K562 (cell line): Measurements from ENCODE around the gene CD44. TPM values are rescaled to one million over a fixed set of nuclear protein-coding genes. Genes with fewer than 3 reads are reported as not detected.

ENCODE experiments used
- ATAC-seq: fragments of 200-7000 bp; cut with Tn5 transposase; 3 replicates; pipeline ENCODE4 v1.9.1; 2020; ENCODE audit warnings: moderate library complexity
- BruUV-seq: library from RNA; stranded (reverse); fragments of 400-500 nt; replicated peaks from 2 replicates; lab custom pipeline; 2021; lab: Mats Ljungman, UMichigan
- CTCF ChIA-PET: fragments of 300-600 bp; formaldehyde crosslinking; extraction: SDS; loops from one replicate; lab custom pipeline; 2021; ENCODE audit warnings: low intra/inter-chr PET ratio; lab: Yijun Ruan, JAX
- POLR2A ChIA-PET: fragments of 300-600, 350-650 bp; sonication (Branson Sonifier 250); formaldehyde crosslinking; extraction: SDS; loops from one replicate; lab custom pipeline; 2021; ENCODE audit warnings: antibody characterized with exemption, inconsistent platforms; lab: Yijun Ruan, JAX
- DNase-seq, 4 experiments: peaks; one replicate each; pipeline versions ENCODE4 v3.0.0 to v3.0.0-alpha.2; 2011 to 2018; ENCODE audit warnings: low spot score in 3 of 4, mixed read lengths in 3 of 4; ENCODE audit errors: extremely low read depth in 1 of 4
- FAIRE-seq: peaks from 2 replicates; lab custom pipeline; 2011; peaks lifted over from hg19 to GRCh38; lab: Jason Lieb, UNC
- H2AFZ ChIP-seq: 2 replicates; pipeline ENCODE4 v1.6.0; 2011; ENCODE audit warnings: low read depth, low read length, control low read depth, inconsistent platforms
- H3K27ac ChIP-seq: fragments of 200-600 bp; 3 replicates; pipeline ENCODE4 v1.8.0; 2011; ENCODE audit warnings: low read depth, mild to moderate bottlenecking, control low read depth, inconsistent platforms, low read length, moderate library complexity, mixed read lengths; ENCODE audit errors: extremely low read depth
- H3K27me3 ChIP-seq, 2 experiments: fragments of 300-600 bp in 1 of 2; 2 replicates in 1 of 2; 3 replicates in 1 of 2; pipeline versions ENCODE4 v1.6.0 to v1.8.0; 2011; ENCODE audit warnings: inconsistent platforms in 2 of 2, low read length in 2 of 2, mild to moderate bottlenecking in 1 of 2, mixed read lengths in 1 of 2, moderate library complexity in 1 of 2; ENCODE audit not compliant: control insufficient read depth in 2 of 2, insufficient read depth in 2 of 2
- H3K36me3 ChIP-seq: fragments of 300-600 bp; 3 replicates; pipeline ENCODE4 v1.8.0; 2011; ENCODE audit warnings: mild to moderate bottlenecking, low read length, inconsistent platforms; ENCODE audit not compliant: control insufficient read depth, insufficient read depth
- H3K4me1 ChIP-seq, 2 experiments: fragments of 200-600 bp in 1 of 2; replicated peaks in 1 of 2; 2 replicates in 1 of 2; 3 replicates in 1 of 2; pipeline versions ENCODE4 v1.5.1 to v1.8.0; 2011; ENCODE audit warnings: inconsistent platforms in 2 of 2, low read length in 2 of 2, mild to moderate bottlenecking in 1 of 2, mixed read lengths in 1 of 2, moderate library complexity in 1 of 2; ENCODE audit not compliant: control insufficient read depth in 2 of 2, insufficient read depth in 2 of 2
- H3K4me2 ChIP-seq: 2 replicates; pipeline ENCODE4 v1.6.1; 2011; ENCODE audit warnings: low read length, control low read depth, inconsistent platforms, mixed read lengths; ENCODE audit not compliant: insufficient read depth
- H3K4me3 ChIP-seq: fragments of 200-600 bp; sonication (generic), shearing (Covaris generic); 2 replicates; pipeline ENCODE4 v1.5.1; 2016; ENCODE audit warnings: control low read depth, inconsistent platforms
- H3K79me2 ChIP-seq: fragments of 200-600 bp; 3 replicates; pipeline ENCODE4 v1.8.0; 2011; ENCODE audit warnings: low read length, inconsistent platforms; ENCODE audit not compliant: control insufficient read depth, insufficient read depth
- H3K9ac ChIP-seq, 2 experiments: 2 replicates each; pipeline versions ENCODE4 v1.6.0 to v1.6.1; 2011; ENCODE audit warnings: low read depth in 2 of 2, low read length in 2 of 2, control low read depth in 1 of 2, inconsistent platforms in 1 of 2, mild to moderate bottlenecking in 1 of 2, mixed read lengths in 1 of 2; ENCODE audit not compliant: insufficient read depth in 1 of 2
- H3K9me1 ChIP-seq: one replicate; pipeline ENCODE4 v1.6.0; 2011; ENCODE audit warnings: inconsistent platforms, mild to moderate bottlenecking, low read length, moderate library complexity; ENCODE audit not compliant: control insufficient read depth, insufficient read depth
- H3K9me3 ChIP-seq: replicated peaks from 2 replicates; pipeline ENCODE4 v1.5.1; 2011; ENCODE audit warnings: low read depth, low read length, inconsistent platforms; ENCODE audit not compliant: control insufficient read depth, insufficient read depth
- H4K20me1 ChIP-seq: replicated peaks from 2 replicates; pipeline ENCODE4 v1.6.1; 2011; ENCODE audit warnings: low read length, inconsistent platforms, mixed read lengths; ENCODE audit not compliant: control insufficient read depth, insufficient read depth
- CAMTA2 ChIP-seq: fragments of 250-450 bp; sonication (Bioruptor Pico); conservative IDR thresholded peaks from 2 replicates; pipeline ENCODE4 v1.5.1; 2022
- CREBBP ChIP-seq: IDR thresholded peaks from one replicate; pipeline ENCODE4 v1.6.1; 2012; ENCODE audit warnings: low read depth, mild to moderate bottlenecking, control low read depth, inconsistent platforms, low read length
- FOSL1 ChIP-seq: fragments of 200-800 bp; sonication (Bioruptor generic); conservative IDR thresholded peaks from 2 replicates; pipeline ENCODE4 v1.6.1; 2016; ENCODE audit warnings: missing genetic modification characterization, missing compliant biosample characterization
- KAT7 ChIP-seq: sonication (generic); formaldehyde crosslinking; IDR thresholded peaks from 2 replicates; pipeline ENCODE4 v1.8.0; 2022; ENCODE audit warnings: missing genetic modification reagents, mild to moderate bottlenecking, borderline replicate concordance
- NCOR1 ChIP-seq: fragments of 450-650 bp; IDR thresholded peaks from 2 replicates; pipeline ENCODE4 v1.6.1; 2016; ENCODE audit warnings: mild to moderate bottlenecking, moderate library complexity
- NRF1 ChIP-seq, 2 experiments: fragments of 450-650 bp; IDR thresholded peaks in 1 of 2; conservative IDR thresholded peaks in 1 of 2; 2 replicates each; pipeline ENCODE4 v1.6.1; 2014; ENCODE audit warnings: mild to moderate bottlenecking in 2 of 2
- POLR3G ChIP-seq: IDR thresholded peaks from 2 replicates; pipeline ENCODE4 v1.6.1; 2011; ENCODE audit not compliant: insufficient read length, insufficient replicate concordance; ENCODE audit errors: extremely low read depth
- TFAP4 ChIP-seq: sonication (generic); formaldehyde crosslinking; IDR thresholded peaks from 2 replicates; pipeline ENCODE4 v1.8.0; 2022; ENCODE audit warnings: missing genetic modification reagents, mild to moderate bottlenecking, moderate library complexity, borderline replicate concordance
- YBX1 ChIP-seq: fragments of 450-650 bp; IDR thresholded peaks from 2 replicates; pipeline ENCODE4 v1.7.1; 2016; ENCODE audit warnings: mild to moderate bottlenecking
- ZNF324 ChIP-seq: fragments of 250-450 bp; sonication (Bioruptor Pico); IDR thresholded peaks from 2 replicates; pipeline ENCODE4 v1.4.0; 2020; ENCODE audit warnings: mild to moderate bottlenecking
- WGBS: fragments of 100-300 bp; shearing (Covaris generic); methylation state at CpG from one replicate; pipeline ENCODE4 v1.1.6; 2016; ENCODE audit warnings: low coverage, mixed read lengths; ENCODE audit not compliant: insufficient coverage; ENCODE audit errors: missing lambda C conversion rate; 5-methylcytosine and 5-hydroxymethylcytosine counted together
- in situ Hi-C: fragments of 300-500 bp; cut with MboI; formaldehyde crosslinking; loops from 4 replicates; pipeline ENCODE4 v1.15.0; 2018; ENCODE audit warnings: inconsistent platforms, mixed read lengths
- intact Hi-C: fragments of 100-400 bp; cut with micrococcal nuclease; formaldehyde crosslinking; loops from 2 replicates; pipeline ENCODE4 v1.14.2; 2022
- polyA plus RNA-seq, 8 experiments: library from polyadenylated mRNA; depleted of rRNA in 4 of 8; stranded (reverse) in 5 of 8; unstranded in 3 of 8; fragments of >200 nt; fragmentation: Nextera tagmentation in 2 of 8; fragmentation: Illumina TruSeq in 1 of 8; extraction: Ambion mirVana in 2 of 8; extraction: Trizol in 1 of 8; gene quantifications; 2 replicates each; pipeline versions ENCODE4 v1.2.1 to v1.2.3, GENCODE V29; 2011 to 2014; ENCODE audit warnings: inconsistent platforms in 1 of 8, missing spikeins in 1 of 8
- total RNA-seq, 7 experiments: library from RNA; depleted of rRNA in 6 of 7; stranded (reverse); fragments of >200 nt in 6 of 7; fragmentation: Illumina TruSeq in 2 of 7; extraction: Trizol in 2 of 7; gene quantifications; 2 replicates each; pipeline versions ENCODE4 v1.2.1 to v1.2.3, GENCODE V29; 2011 to 2021; ENCODE audit warnings: low replicate concordance in 1 of 7
- TF ChIP-seq, protein P1 (sequence below): sonication (generic); formaldehyde crosslinking; IDR thresholded peaks from 2 replicates; pipeline ENCODE4 v1.8.0; 2022; ENCODE audit warnings: mild to moderate bottlenecking, missing genetic modification reagents
- TF ChIP-seq, protein P2 (sequence below): fragments of 450-650 bp; IDR thresholded peaks from 2 replicates; pipeline ENCODE4 v1.7.1; 2018; ENCODE audit warnings: mild to moderate bottlenecking, low read depth; ENCODE audit not compliant: partially characterized antibody
- TF ChIP-seq, protein P3 (sequence below): sonication (generic); formaldehyde crosslinking; IDR thresholded peaks from 2 replicates; pipeline ENCODE4 v1.8.0; 2022; ENCODE audit warnings: mild to moderate bottlenecking, missing genetic modification reagents, borderline replicate concordance

CD44 gene
- total and polyA plus RNA-seq, 9 of the 15 experiments (the other 6 are each of a cell fraction or from before 2014, with no cell fraction given), result 1.2 to 13.9 (median 3.0) TPM

DNA sequence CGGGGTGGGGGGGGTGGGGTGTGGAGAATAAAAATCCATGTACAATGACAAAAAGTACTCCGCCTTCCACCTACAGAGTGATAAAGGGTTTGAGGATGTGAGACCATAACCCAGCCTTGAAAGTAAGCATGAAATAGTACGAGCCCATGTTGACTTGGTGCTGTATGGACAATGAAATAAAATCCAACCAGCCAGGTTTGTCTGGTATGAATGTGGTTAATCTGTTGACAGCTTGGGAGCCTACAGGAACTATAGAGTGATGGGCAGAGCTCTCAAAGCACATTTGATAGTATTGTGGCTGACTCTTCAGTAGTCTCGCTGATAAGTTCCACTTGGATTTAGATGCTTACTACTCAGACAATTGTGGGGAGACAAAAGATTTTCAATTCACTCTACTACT, 48.8 kb upstream of the CD44 start:
- BruUV-seq, result no TSS peak
- Histone ChIP-seq H2AFZ (no peak overlapping the region), H3K4me3 (no peak overlapping the region), H3K79me2 (no peaks in the 10 kb centered on the region), H3K9me3 (no peaks in the 10 kb centered on the region), H3K9me1 (no peaks in the 10 kb centered on the region), H3K4me2 (no peak overlapping the region), H4K20me1 (no peaks in the 10 kb centered on the region), H3K27me3 (peaks cover 0 to 5% of the 10 kb centered on the region in 2 experiments; a peak in 1 of 5 replicates), H3K36me3 (no peaks in the 10 kb centered on the region), H3K9ac (no peak overlapping the region), H3K27ac (no peak overlapping the region), H3K4me1 (no peaks in the 10 kb centered on the region; a peak in 1 of 5 replicates)
- no peak for FAIRE-seq
- intact Hi-C loops, result no loop called here
- no peak for ATAC-seq
- no peak for TF ChIP-seq YBX1
- TF ChIP-seq NCOR1, result no peak
- TF ChIP-seq POLR3G, result no peak
- TF ChIP-seq, protein P1, sequence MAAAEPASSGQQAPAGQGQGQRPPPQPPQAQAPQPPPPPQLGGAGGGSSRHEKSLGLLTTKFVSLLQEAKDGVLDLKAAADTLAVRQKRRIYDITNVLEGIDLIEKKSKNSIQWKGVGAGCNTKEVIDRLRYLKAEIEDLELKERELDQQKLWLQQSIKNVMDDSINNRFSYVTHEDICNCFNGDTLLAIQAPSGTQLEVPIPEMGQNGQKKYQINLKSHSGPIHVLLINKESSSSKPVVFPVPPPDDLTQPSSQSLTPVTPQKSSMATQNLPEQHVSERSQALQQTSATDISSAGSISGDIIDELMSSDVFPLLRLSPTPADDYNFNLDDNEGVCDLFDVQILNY (CRISPR knock-in tag), result no peak
- no peak for TF ChIP-seq KAT7
- no peak for TF ChIP-seq FOSL1 (tag)
- TF ChIP-seq ZNF324 (CRISPR knock-in tag), result no peak
- TF ChIP-seq, protein P2, sequence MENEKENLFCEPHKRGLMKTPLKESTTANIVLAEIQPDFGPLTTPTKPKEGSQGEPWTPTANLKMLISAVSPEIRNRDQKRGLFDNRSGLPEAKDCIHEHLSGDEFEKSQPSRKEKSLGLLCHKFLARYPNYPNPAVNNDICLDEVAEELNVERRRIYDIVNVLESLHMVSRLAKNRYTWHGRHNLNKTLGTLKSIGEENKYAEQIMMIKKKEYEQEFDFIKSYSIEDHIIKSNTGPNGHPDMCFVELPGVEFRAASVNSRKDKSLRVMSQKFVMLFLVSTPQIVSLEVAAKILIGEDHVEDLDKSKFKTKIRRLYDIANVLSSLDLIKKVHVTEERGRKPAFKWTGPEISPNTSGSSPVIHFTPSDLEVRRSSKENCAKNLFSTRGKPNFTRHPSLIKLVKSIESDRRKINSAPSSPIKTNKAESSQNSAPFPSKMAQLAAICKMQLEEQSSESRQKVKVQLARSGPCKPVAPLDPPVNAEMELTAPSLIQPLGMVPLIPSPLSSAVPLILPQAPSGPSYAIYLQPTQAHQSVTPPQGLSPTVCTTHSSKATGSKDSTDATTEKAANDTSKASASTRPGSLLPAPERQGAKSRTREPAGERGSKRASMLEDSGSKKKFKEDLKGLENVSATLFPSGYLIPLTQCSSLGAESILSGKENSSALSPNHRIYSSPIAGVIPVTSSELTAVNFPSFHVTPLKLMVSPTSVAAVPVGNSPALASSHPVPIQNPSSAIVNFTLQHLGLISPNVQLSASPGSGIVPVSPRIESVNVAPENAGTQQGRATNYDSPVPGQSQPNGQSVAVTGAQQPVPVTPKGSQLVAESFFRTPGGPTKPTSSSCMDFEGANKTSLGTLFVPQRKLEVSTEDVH, result no peak
- TF ChIP-seq, protein P3, sequence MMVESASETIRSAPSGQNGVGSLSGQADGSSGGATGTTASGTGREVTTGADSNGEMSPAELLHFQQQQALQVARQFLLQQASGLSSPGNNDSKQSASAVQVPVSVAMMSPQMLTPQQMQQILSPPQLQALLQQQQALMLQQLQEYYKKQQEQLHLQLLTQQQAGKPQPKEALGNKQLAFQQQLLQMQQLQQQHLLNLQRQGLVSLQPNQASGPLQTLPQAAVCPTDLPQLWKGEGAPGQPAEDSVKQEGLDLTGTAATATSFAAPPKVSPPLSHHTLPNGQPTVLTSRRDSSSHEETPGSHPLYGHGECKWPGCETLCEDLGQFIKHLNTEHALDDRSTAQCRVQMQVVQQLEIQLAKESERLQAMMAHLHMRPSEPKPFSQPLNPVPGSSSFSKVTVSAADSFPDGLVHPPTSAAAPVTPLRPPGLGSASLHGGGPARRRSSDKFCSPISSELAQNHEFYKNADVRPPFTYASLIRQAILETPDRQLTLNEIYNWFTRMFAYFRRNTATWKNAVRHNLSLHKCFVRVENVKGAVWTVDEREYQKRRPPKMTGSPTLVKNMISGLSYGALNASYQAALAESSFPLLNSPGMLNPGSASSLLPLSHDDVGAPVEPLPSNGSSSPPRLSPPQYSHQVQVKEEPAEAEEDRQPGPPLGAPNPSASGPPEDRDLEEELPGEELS (CRISPR knock-in tag), result no peak
- no peak for TF ChIP-seq NRF1 (conservative IDR thresholded peaks at IDR 0.05 in 1 of 2, IDR thresholded peaks at IDR 0.05 in 1 of 2)
- no peak for TF ChIP-seq TFAP4 (CRISPR knock-in tag)
- TF ChIP-seq CREBBP, result no peak
- TF ChIP-seq CAMTA2 (CRISPR knock-in tag), result no peak
- 11% methylated on average over 4 of the region's 4 CpGs for WGBS
- no peak for DNase-seq
- in situ Hi-C loops, result no loop called here
- ChIA-PET CTCF (no interaction called here), POLR2A (no interaction called here)
